ENCODE results near the gene GPSM3. TPM values are rescaled to one million over a fixed set of nuclear protein-coding genes. Genes with fewer than 3 reads are reported as not detected.
A peak's percentile ranks its signal among the peaks of the same experiment; 100 is the strongest.

The GPSM3 gene
- total RNA-seq, 5 donors from 2014 or later (not counting 1 experiment from before 2014, with no cell fraction given), result 267 to 311 (median 274) TPM

DNA sequence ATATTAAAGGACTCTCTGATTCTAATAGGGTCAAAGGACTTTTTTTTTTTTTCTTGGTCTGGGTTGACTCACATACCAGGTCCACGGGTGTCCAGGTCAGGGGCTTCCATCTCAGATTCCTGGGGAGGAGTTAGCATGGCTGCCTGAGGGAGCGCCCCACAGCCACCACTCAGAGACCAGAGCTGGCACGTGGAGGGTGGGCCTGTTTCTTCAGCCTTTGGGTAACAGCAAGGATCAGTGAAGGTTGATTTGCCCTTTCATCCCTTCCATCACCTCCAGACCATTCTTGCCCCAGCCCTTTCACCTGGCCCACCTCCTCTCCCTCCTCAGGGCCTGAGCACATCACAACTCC, 5.9 kb upstream of the GPSM3 start:
- POLR2A ChIA-PET, result no interaction called here
- no peak for DNase-seq
- no peaks in the 10 kb centered on the region for H3K9me3 Mint-ChIP-seq
- peaks cover 0 to 2% of the 10 kb centered on the region in 2 donors for H3K27me3 Mint-ChIP-seq
- ATAC-seq (replicated peaks in 1 of 4), result no peak
- H3K4me1 ChIP-seq (ENCODE audit: control insufficient read depth in 1 of 2, extremely low read depth in 1 of 2, insufficient read depth in 2 of 2, low read length in 2 of 2), result peaks cover 24 to 35% of the 10 kb centered on the region in 2 experiments
- no peak overlapping the region for H3K4me3 ChIP-seq (ENCODE audit: control insufficient read depth in 1 of 2, extremely low read depth in 1 of 2, low read length in 1 of 2)
- no CpG with 5 or more reads among the region's 3 CpGs for WGBS (ENCODE audit: insufficient coverage)
- H3K9me3 ChIP-seq, result no peaks in the 10 kb centered on the region
- CTCF ChIA-PET, result interaction anchor here in 1 of 2 donors (0.7 kb wide), 1 partner anchor 990 kb away, joined by 17 read pairs; no protein-coding TSS in a partner anchor
- H3K36me3 Mint-ChIP-seq, result no peaks in the 10 kb centered on the region
- H3K4me1 Mint-ChIP-seq, result peaks cover 26 to 28% (median 27%) of the 10 kb centered on the region in 3 donors
- no peak overlapping the region for H3K27ac ChIP-seq (ENCODE audit: low read length)
- H3K27me3 ChIP-seq (replicated peaks in 1 of 2; ENCODE audit: control insufficient read depth in 2 of 2, extremely low read depth in 1 of 2, insufficient read depth in 2 of 2, low read length in 1 of 2), result peaks cover 0 to 21% of the 10 kb centered on the region in 2 experiments
- peak overlapping the region in 1 of 3 donors; percentile 24 for H3K4me3 Mint-ChIP-seq
- H3K27ac Mint-ChIP-seq, result peak overlapping the region in 1 of 2 donors; percentile 52
- no peaks in the 10 kb centered on the region for H3K36me3 ChIP-seq (ENCODE audit: control insufficient read depth in 2 of 2, extremely low read depth in 1 of 2, insufficient read depth in 1 of 2, low read length in 1 of 2)

DNA sequence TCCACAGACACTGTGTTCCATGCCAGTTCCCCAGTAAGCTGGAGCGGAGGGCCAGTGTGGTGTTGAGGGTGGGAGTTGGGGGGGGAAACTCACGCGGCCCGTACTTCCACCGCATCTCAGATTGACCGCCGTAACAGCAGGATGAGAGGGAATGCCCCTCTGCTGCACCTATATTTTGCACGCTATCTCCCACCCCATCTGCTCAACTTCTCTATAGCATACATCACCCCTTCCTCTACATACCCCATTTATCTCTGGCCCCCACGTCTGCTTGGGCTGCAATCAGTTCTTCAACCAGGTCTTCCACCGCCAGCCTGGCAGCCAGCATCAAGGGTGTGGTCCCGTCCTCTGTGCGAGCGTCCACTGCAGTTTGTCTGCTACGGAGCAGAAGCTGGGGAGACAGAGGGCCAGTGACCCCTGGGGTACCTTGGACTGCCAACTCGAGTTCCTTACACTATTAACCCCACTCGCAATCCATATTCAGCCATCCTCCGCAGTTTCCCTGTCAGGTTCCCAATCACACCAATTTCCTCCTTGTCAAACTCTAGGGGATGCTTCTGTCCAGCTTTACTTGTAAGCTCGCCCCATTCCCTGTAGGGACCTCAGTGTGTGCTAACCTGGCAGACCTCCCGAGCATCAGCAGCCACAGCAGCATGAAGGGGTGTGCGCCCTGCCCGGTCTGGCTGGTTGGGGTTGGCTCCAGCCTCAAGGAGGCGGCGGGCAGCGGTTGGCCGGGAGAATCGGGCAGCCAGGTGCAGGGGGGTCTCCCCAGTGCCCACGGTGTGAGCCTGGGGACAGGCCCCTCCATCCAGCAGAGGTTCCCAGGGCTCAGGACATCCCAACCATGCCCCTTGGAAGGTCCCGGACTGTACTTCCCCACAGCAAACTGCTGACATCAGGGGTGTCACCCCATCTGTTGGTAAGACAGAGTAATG, 4.5 kb upstream of the GPSM3 start:
- ChIA-PET CTCF (interaction anchor here in 1 of 2 donors (0.6 kb wide), 1 partner anchor 48 kb away, joined by 3 read pairs; no protein-coding TSS in a partner anchor), POLR2A (interaction anchor here (0.6 to 0.9 kb wide), 4 partner anchors 62 to 775 kb away, joined by 3 to 6 read pairs (median 5); no protein-coding TSS in a partner anchor)
- no peaks in the 10 kb centered on the region for H3K9me3 ChIP-seq
- H3K27ac ChIP-seq (ENCODE audit: low read length), result peak overlapping the region; percentile 98
- Mint-ChIP-seq H3K27ac (peak overlapping the region; percentile 99), H3K36me3 (peaks cover under 1% of the 10 kb centered on the region), H3K27me3 (peaks cover 0 to 2% of the 10 kb centered on the region in 2 donors), H3K4me1 (peaks cover 27 to 35% (median 31%) of the 10 kb centered on the region in 3 donors), H3K4me3 (peak overlapping the region; percentile 95 to 97 (median 95)), H3K9me3 (no peaks in the 10 kb centered on the region)
- H3K36me3 ChIP-seq (ENCODE audit: control insufficient read depth in 2 of 2, extremely low read depth in 1 of 2, insufficient read depth in 1 of 2, low read length in 1 of 2), result no peaks in the 10 kb centered on the region
- DNase-seq (peak in 2 of 35 experiments; percentile 20 to 35), ATAC-seq (replicated peaks in 1 of 4) (no peak)
- H3K4me3 ChIP-seq (ENCODE audit: control insufficient read depth in 1 of 2, extremely low read depth in 1 of 2, low read length in 1 of 2), result peak overlapping the region; percentile 87 to 91
- 84% methylated on average over 17 of the region's 28 CpGs for WGBS (ENCODE audit: insufficient coverage)
- H3K4me1 ChIP-seq (ENCODE audit: control insufficient read depth in 1 of 2, extremely low read depth in 1 of 2, insufficient read depth in 2 of 2, low read length in 2 of 2), result peaks cover 24 to 43% of the 10 kb centered on the region in 2 experiments
- H3K27me3 ChIP-seq (replicated peaks in 1 of 2; ENCODE audit: control insufficient read depth in 2 of 2, extremely low read depth in 1 of 2, insufficient read depth in 2 of 2, low read length in 1 of 2), result peaks cover 0 to 16% of the 10 kb centered on the region in 2 experiments

DNA sequence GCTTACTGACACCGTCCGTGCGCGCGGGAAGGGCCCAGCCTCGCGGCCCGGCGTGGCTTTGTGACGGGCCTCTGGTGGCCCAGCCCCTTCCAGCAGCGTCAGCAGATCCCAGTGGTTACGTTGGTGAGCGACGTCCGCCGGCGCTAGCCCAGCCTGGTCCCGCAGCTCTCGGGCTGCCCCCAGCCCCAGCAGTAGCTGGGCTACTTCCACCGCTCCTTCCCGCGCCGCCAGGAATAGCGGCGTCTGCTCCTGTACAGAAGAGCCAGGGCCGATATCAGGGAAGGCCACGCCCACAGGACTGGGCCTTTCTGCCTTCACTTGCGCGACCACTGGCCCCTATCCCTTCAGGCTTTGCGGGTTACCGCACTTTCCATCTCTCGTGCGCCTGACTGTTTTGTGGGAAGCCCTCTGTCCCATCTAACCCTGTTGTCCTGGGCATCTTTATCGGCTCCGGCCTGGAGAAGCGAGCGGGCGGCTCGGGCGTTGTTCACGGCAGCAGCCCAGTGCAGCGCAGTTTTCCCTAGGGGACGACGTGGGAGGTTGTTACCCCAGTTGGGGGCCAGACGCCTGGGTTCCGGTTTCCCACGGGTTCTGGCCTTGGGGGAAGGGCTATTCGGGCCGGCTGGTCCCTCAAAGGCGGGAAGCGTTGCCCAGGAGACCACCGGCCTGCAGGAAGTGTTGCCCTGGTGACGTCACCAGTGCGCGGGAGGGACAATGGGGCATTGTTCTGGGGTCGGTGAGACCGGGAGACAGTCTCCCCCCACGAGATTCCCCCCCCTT, 3.6 kb upstream of the GPSM3 start:
- ChIA-PET CTCF (interaction anchor here in 1 of 2 donors (1.0 to 1.3 kb wide), 4 partner anchors 19 to 77 kb away, joined by 4 to 6 read pairs (median 4); partner anchors contain the start of gene ATF6B), POLR2A (interaction anchor here (0.5 to 1.5 kb wide), 5 partner anchors 61 to 1081 kb away, joined by 3 to 10 read pairs (median 5); partner anchors contain the start of genes DXO (in 1 of the 2) and TAP1 (in 1 of the 2))
- peaks cover 27 to 37% (median 34%) of the 10 kb centered on the region in 3 donors for H3K4me1 Mint-ChIP-seq
- under 1% methylated on average over 51 of the region's 58 CpGs for WGBS (ENCODE audit: insufficient coverage)
- Histone ChIP-seq H3K4me3 (ENCODE audit: control insufficient read depth in 1 of 2, extremely low read depth in 1 of 2, low read length in 1 of 2) (peak overlapping the region; percentile 87 to 91), H3K27me3 (replicated peaks in 1 of 2; ENCODE audit: control insufficient read depth in 2 of 2, extremely low read depth in 1 of 2, insufficient read depth in 2 of 2, low read length in 1 of 2) (peaks cover 0 to 9% of the 10 kb centered on the region in 2 experiments), H3K36me3 (ENCODE audit: control insufficient read depth in 2 of 2, extremely low read depth in 1 of 2, insufficient read depth in 1 of 2, low read length in 1 of 2) (peaks cover 0 to 4% of the 10 kb centered on the region in 2 donors), H3K27ac (ENCODE audit: low read length) (peak overlapping the region; percentile 98), H3K4me1 (ENCODE audit: control insufficient read depth in 1 of 2, extremely low read depth in 1 of 2, insufficient read depth in 2 of 2, low read length in 2 of 2) (peaks cover 24 to 47% of the 10 kb centered on the region in 2 experiments), H3K9me3 (no peaks in the 10 kb centered on the region)
- H3K9me3 Mint-ChIP-seq, result no peaks in the 10 kb centered on the region
- DNase-seq (peak in 27 of 35 experiments; percentile 21 to 74 (median 37)), ATAC-seq (replicated peaks in 1 of 4) (peak in 3 of 4 experiments; percentile 79 to 83 (median 80))
- peaks cover 0 to under 1% of the 10 kb centered on the region in 2 donors for H3K27me3 Mint-ChIP-seq
- peak overlapping the region; percentile 95 to 97 (median 95) for H3K4me3 Mint-ChIP-seq
- H3K36me3 Mint-ChIP-seq, result peaks cover 9% of the 10 kb centered on the region
- peak overlapping the region; percentile 99 for H3K27ac Mint-ChIP-seq

DNA sequence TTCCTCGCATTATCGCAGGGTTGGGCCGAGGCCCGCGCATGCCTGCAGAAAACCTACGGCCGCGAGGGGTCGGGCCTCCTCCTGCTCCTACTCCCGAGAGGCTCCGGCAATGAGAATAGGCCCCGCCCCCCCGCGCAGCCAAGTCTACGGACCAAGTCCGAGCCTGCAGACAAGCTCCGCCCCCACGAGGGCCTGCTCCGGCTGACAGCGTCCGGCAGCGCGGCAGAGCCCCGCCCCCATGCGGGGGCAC, 3.1 kb upstream of the GPSM3 start:
- H3K4me1 Mint-ChIP-seq, result peaks cover 27 to 39% (median 37%) of the 10 kb centered on the region in 3 donors
- 0% methylated on average over 25 of the region's 25 CpGs for WGBS (ENCODE audit: insufficient coverage)
- ChIA-PET POLR2A (interaction anchor here (0.5 to 1.5 kb wide), 4 partner anchors 224 to 1082 kb away, joined by 3 to 10 read pairs (median 4); partner anchors contain the start of genes DXO (in 1 of the 2) and TAP1 (in 1 of the 2)), CTCF (interaction anchor here in 1 of 2 donors (1.0 to 1.3 kb wide), 4 partner anchors 18 to 77 kb away, joined by 4 to 6 read pairs (median 4); partner anchors contain the start of gene ATF6B)
- peak overlapping the region; percentile 95 to 97 (median 95) for H3K4me3 Mint-ChIP-seq
- peak; percentile 80 to 83 (median 82) for ATAC-seq (replicated peaks in 1 of 4)
- Histone ChIP-seq H3K27me3 (replicated peaks in 1 of 2; ENCODE audit: control insufficient read depth in 2 of 2, extremely low read depth in 1 of 2, insufficient read depth in 2 of 2, low read length in 1 of 2) (peaks cover 0 to 3% of the 10 kb centered on the region in 2 experiments), H3K27ac (ENCODE audit: low read length) (peak overlapping the region; percentile 93), H3K4me3 (ENCODE audit: control insufficient read depth in 1 of 2, extremely low read depth in 1 of 2, low read length in 1 of 2) (peak overlapping the region; percentile 87 to 91), H3K9me3 (no peaks in the 10 kb centered on the region), H3K36me3 (ENCODE audit: control insufficient read depth in 2 of 2, extremely low read depth in 1 of 2, insufficient read depth in 1 of 2, low read length in 1 of 2) (peaks cover 0 to 8% of the 10 kb centered on the region in 2 donors), H3K4me1 (ENCODE audit: control insufficient read depth in 1 of 2, extremely low read depth in 1 of 2, insufficient read depth in 2 of 2, low read length in 2 of 2) (peaks cover 24 to 51% of the 10 kb centered on the region in 2 experiments)
- H3K27me3 Mint-ChIP-seq, result no peaks in the 10 kb centered on the region
- peak; percentile 92 to 100 (median 97) for DNase-seq
- peaks cover 11% of the 10 kb centered on the region for H3K36me3 Mint-ChIP-seq
- no peaks in the 10 kb centered on the region for H3K9me3 Mint-ChIP-seq
- peak overlapping the region; percentile 99 for H3K27ac Mint-ChIP-seq

DNA sequence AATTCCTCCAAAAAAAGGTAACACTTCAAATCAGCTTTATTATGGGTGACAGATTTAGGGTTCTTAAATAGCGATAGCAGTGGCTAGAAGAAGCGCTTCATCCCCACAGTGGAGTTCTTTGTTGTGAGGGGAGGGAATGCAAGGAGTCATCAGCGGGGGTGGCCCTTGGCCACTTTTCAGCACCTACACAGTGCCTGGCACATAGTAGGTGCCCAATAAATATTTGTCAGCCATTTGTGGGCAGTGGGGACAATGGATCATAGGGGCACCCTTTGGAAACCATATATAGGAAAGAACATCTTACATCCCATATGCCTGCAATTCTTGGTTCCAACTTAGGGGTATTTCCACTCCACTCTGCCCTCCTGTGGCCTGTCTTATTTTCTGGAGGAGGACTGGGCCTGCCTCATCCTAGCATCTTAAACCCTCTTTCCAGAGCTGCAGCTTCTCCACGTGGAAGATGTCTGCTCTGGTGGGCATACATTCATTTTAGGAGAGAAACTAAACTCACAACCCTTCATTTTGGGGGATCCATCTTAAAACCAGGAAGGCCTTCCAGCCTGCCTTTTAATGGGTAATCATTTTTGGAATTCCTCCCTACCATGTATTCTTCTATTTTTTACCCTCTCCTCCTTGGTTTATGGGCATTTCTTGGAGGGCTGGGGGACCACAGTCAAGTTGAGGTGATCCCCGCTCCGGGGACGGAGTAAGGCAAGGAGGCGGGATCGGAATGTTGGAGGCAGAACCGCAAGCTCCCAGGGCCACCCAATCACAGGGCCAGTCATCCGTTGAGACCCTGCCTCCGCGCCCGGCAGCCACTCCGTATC, 2.6 kb upstream of the GPSM3 start:
- Histone ChIP-seq H3K27ac (ENCODE audit: low read length) (peak overlapping the region; percentile 93), H3K9me3 (no peaks in the 10 kb centered on the region), H3K36me3 (ENCODE audit: control insufficient read depth in 2 of 2, extremely low read depth in 1 of 2, insufficient read depth in 1 of 2, low read length in 1 of 2) (peaks cover 0 to 8% of the 10 kb centered on the region in 2 donors), H3K4me1 (ENCODE audit: control insufficient read depth in 1 of 2, extremely low read depth in 1 of 2, insufficient read depth in 2 of 2, low read length in 2 of 2) (peaks cover 24 to 51% of the 10 kb centered on the region in 2 experiments), H3K4me3 (ENCODE audit: control insufficient read depth in 1 of 2, extremely low read depth in 1 of 2, low read length in 1 of 2) (peak overlapping the region; percentile 87 to 91), H3K27me3 (replicated peaks in 1 of 2; ENCODE audit: control insufficient read depth in 2 of 2, extremely low read depth in 1 of 2, insufficient read depth in 2 of 2, low read length in 1 of 2) (peaks cover 0 to 3% of the 10 kb centered on the region in 2 experiments)
- H3K27ac Mint-ChIP-seq, result peak overlapping the region; percentile 99
- H3K9me3 Mint-ChIP-seq, result no peaks in the 10 kb centered on the region
- DNase-seq (peak in 7 of 35 experiments; percentile 15 to 66 (median 29)), ATAC-seq (replicated peaks in 1 of 4) (no peak)
- POLR2A ChIA-PET, result interaction anchor here in 1 of 2 donors (0.7 to 1.5 kb wide), 3 partner anchors 223 to 1083 kb away, joined by 3 to 10 read pairs (median 5); partner anchors contain the start of genes DXO and TAP1
- H3K4me3 Mint-ChIP-seq, result peak overlapping the region; percentile 95 to 97 (median 95)
- 0% methylated on average over 7 of the region's 15 CpGs for WGBS (ENCODE audit: insufficient coverage)
- no peaks in the 10 kb centered on the region for H3K27me3 Mint-ChIP-seq
- peaks cover 14% of the 10 kb centered on the region for H3K36me3 Mint-ChIP-seq
- CTCF ChIA-PET, result interaction anchor here in 1 of 2 donors (1.0 to 1.3 kb wide), 4 partner anchors 18 to 76 kb away, joined by 4 to 6 read pairs (median 4); partner anchors contain the start of gene ATF6B
- peaks cover 27 to 39% (median 37%) of the 10 kb centered on the region in 3 donors for H3K4me1 Mint-ChIP-seq
